H9 (cell line): Measurements from ENCODE around the gene DTX2. TPM values are rescaled to one million over a fixed set of nuclear protein-coding genes. Genes with fewer than 3 reads are reported as not detected.
"Not testable (repeated sequence)": the region's sequence is repeated elsewhere in the genome, so short reads cannot be mapped to it uniquely, and the experiment has no call there.

Experiments used
- DNase-seq: peaks from one replicate; pipeline ENCODE4 v3.0.0-alpha.2; 2017
- H2AFZ ChIP-seq: one replicate; pipeline ENCODE4 v1.6.1; 2013; ENCODE audit warnings: mild to moderate bottlenecking, low read length, control low read depth, moderate library complexity
- H2AK5ac ChIP-seq: 2 replicates; pipeline ENCODE4 v1.6.1; 2013; ENCODE audit warnings: low read length, control low read depth, mixed read lengths; ENCODE audit not compliant: insufficient read length
- H2BK120ac ChIP-seq: one replicate; pipeline ENCODE4 v1.6.1; 2013; ENCODE audit warnings: low read depth, mild to moderate bottlenecking, low read length, control low read depth, inconsistent platforms; ENCODE audit not compliant: poor library complexity, severe bottlenecking
- H2BK12ac ChIP-seq: 2 replicates; pipeline ENCODE4 v1.6.1; 2013; ENCODE audit warnings: low read length, control low read depth, mixed read lengths, low read depth; ENCODE audit not compliant: insufficient read length
- H2BK15ac ChIP-seq: 2 replicates; pipeline ENCODE4 v1.6.1; 2013; ENCODE audit warnings: low read depth, low read length, control low read depth
- H2BK20ac ChIP-seq: one replicate; pipeline ENCODE4 v1.6.1; 2013; ENCODE audit warnings: low read depth, mild to moderate bottlenecking, low read length, control low read depth, inconsistent platforms; ENCODE audit not compliant: poor library complexity, severe bottlenecking
- H2BK5ac ChIP-seq: 2 replicates; pipeline ENCODE4 v1.6.1; 2013; ENCODE audit warnings: low read length, control low read depth, mixed read lengths; ENCODE audit not compliant: insufficient read length
- H3K14ac ChIP-seq: 2 replicates; pipeline ENCODE4 v1.6.1; 2013; ENCODE audit warnings: low read length, control low read depth; ENCODE audit not compliant: insufficient read depth
- H3K18ac ChIP-seq: 2 replicates; pipeline ENCODE4 v1.6.1; 2013; ENCODE audit warnings: low read depth, mild to moderate bottlenecking, mixed read lengths, low read length, control low read depth; ENCODE audit not compliant: insufficient read length
- H3K23ac ChIP-seq: 2 replicates; pipeline ENCODE4 v1.6.1; 2013; ENCODE audit warnings: low read length, control low read depth, mixed read lengths, low read depth; ENCODE audit not compliant: insufficient read length
- H3K23me2 ChIP-seq: 2 replicates; pipeline ENCODE4 v1.6.1; 2013; ENCODE audit warnings: low read depth, mild to moderate bottlenecking, mixed read lengths, low read length, control low read depth; ENCODE audit not compliant: insufficient read length, poor library complexity, severe bottlenecking
- H3K27ac ChIP-seq: 2 replicates; pipeline ENCODE4 v1.5.1; 2013; ENCODE audit warnings: low read length, control low read depth, mixed read lengths, low read depth; ENCODE audit not compliant: insufficient read length
- H3K27me3 ChIP-seq: 2 replicates; pipeline ENCODE4 v1.6.1; 2013; ENCODE audit warnings: low read length, control low read depth, inconsistent platforms; ENCODE audit not compliant: insufficient read depth
- H3K4ac ChIP-seq: 2 replicates; pipeline ENCODE4 v1.6.1; 2013; ENCODE audit warnings: low read depth, mild to moderate bottlenecking, control low read depth, inconsistent platforms, low read length, moderate library complexity
- H3K4me1 ChIP-seq: 2 replicates; pipeline ENCODE4 v1.6.1; 2013; ENCODE audit warnings: low read length, control low read depth, inconsistent platforms; ENCODE audit not compliant: insufficient read depth
- H3K4me2 ChIP-seq: 2 replicates; pipeline ENCODE4 v1.6.1; 2013; ENCODE audit warnings: low read length, control low read depth, mixed read lengths; ENCODE audit not compliant: insufficient read length, insufficient read depth
- H3K56ac ChIP-seq: 2 replicates; pipeline ENCODE4 v1.6.1; 2013; ENCODE audit warnings: low read depth, mild to moderate bottlenecking, mixed read lengths, low read length, control low read depth; ENCODE audit not compliant: insufficient read length
- H3K79me1 ChIP-seq: 2 replicates; pipeline ENCODE4 v1.6.1; 2013; ENCODE audit warnings: low read depth, mild to moderate bottlenecking, moderate library complexity, low read length, control low read depth, inconsistent platforms; ENCODE audit not compliant: insufficient read depth, poor library complexity, severe bottlenecking
- H3K79me2 ChIP-seq: 2 replicates; pipeline ENCODE4 v1.6.1; 2013; ENCODE audit warnings: low read length, control low read depth, inconsistent platforms; ENCODE audit not compliant: insufficient read depth
- H3K9ac ChIP-seq: 2 replicates; pipeline ENCODE4 v1.6.1; 2013; ENCODE audit warnings: low read length, control low read depth, mixed read lengths; ENCODE audit not compliant: insufficient read length; ENCODE audit errors: extremely low read depth
- H3K9me3 ChIP-seq: one replicate; pipeline ENCODE4 v1.6.1; 2013; ENCODE audit warnings: low read depth, low read length, inconsistent platforms; ENCODE audit not compliant: control insufficient read depth
- H3T11ph ChIP-seq: one replicate; pipeline ENCODE4 v1.6.1; 2013; ENCODE audit warnings: mild to moderate bottlenecking, low read length, control low read depth, inconsistent platforms
- H4K20me1 ChIP-seq: one replicate; pipeline ENCODE4 v1.6.1; 2013; ENCODE audit not compliant: control insufficient read depth, insufficient read length, insufficient read depth
- H4K5ac ChIP-seq: 2 replicates; pipeline ENCODE4 v1.6.1; 2013; ENCODE audit warnings: low read depth, mild to moderate bottlenecking, mixed read lengths, low read length, control low read depth; ENCODE audit not compliant: insufficient read length
- H4K8ac ChIP-seq: replicated peaks from 2 replicates; pipeline ENCODE4 v1.6.1; 2013; ENCODE audit warnings: low read length, control low read depth, mixed read lengths, low read depth; ENCODE audit not compliant: insufficient read length
- H4K91ac ChIP-seq: 2 replicates; pipeline ENCODE4 v1.6.1; 2013; ENCODE audit warnings: low read depth, mild to moderate bottlenecking, moderate library complexity, mixed read lengths, low read length, control low read depth; ENCODE audit not compliant: insufficient read length
- H3K27ac Mint-ChIP-seq, 3 experiments: 2 replicates in 2 of 3; 3 replicates in 1 of 3; pipeline ENCODE4 v1.8.0; 2020 to 2021; ENCODE audit warnings: mixed read lengths in 3 of 3, mild to moderate bottlenecking in 1 of 3, moderate library complexity in 1 of 3
- H3K27me3 Mint-ChIP-seq: 2 replicates; pipeline ENCODE4 v1.8.0; 2021; ENCODE audit warnings: low read depth, mild to moderate bottlenecking, moderate library complexity, mixed read lengths
- H3K36me3 Mint-ChIP-seq, 3 experiments: 2 replicates in 2 of 3; 3 replicates in 1 of 3; pipeline ENCODE4 v1.8.0; 2020 to 2021; ENCODE audit warnings: low read depth in 3 of 3, mixed read lengths in 3 of 3; ENCODE audit not compliant: insufficient read depth in 1 of 3
- H3K4me1 Mint-ChIP-seq, 2 experiments: 2 replicates each; pipeline ENCODE4 v1.8.0; 2020; ENCODE audit warnings: mixed read lengths in 2 of 2
- H3K4me3 Mint-ChIP-seq, 2 experiments: 2 replicates in 1 of 2; 3 replicates in 1 of 2; pipeline ENCODE4 v1.8.0; 2020 to 2021; ENCODE audit warnings: mild to moderate bottlenecking in 2 of 2, mixed read lengths in 2 of 2, moderate library complexity in 1 of 2
- H3K9me3 Mint-ChIP-seq, 2 experiments: 2 replicates in 1 of 2; 3 replicates in 1 of 2; pipeline ENCODE4 v1.8.0; 2020; ENCODE audit warnings: mild to moderate bottlenecking in 2 of 2, mixed read lengths in 2 of 2, moderate library complexity in 1 of 2
- WGBS: extraction: QIAGEN DNeasy Blood & Tissue Kit; methylation state at CpG from one replicate; pipeline ENCODE4 v1.1.7; 2013; ENCODE audit warnings: missing lambda C conversion rate, low lambda C conversion rate, mixed read lengths; ENCODE audit not compliant: insufficient read length; ENCODE audit errors: extremely low coverage; 5-methylcytosine and 5-hydroxymethylcytosine counted together
- total RNA-seq: library from RNA; stranded (reverse); gene quantifications from 2 replicates; pipeline ENCODE4 v1.2.1, GENCODE V29; 2021

DTX2 gene
- total RNA-seq, 1 experiment from 2014 or later = 48.8 TPM

DNA sequence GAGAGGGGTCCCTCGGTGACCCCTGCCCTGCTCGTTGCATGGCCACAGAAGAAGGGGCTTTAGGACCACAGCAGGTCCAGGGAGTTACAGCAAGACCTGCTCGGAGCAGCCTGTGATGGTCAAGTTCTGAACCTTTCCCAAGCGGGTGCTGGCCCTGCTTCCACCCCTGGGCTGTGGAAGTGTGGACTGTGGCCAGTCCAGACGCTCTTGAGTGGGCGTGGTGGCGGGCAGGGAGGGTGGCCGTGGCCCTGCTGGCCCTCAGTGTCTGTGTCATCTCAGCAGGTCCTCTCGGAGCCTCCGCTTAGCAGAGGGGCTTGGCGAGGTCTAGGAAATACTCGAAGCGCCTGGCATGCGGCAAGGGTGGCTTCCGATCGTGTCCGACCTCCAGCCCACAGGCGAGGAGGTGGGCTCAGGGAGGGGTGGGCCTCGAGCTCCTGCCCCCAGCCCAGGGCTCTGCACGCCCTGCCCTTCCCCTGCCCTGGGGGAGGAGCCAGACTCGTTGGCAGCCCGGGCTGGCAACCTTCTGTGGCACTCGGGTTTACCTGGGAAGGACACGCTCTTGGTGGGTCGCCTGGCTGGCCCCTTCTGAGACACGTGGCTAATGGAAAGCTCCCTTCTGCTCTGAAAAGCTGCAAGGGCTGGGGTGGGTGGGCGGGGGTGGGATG is 36.5 kb downstream of the DTX2 start:
- H2AFZ ChIP-seq, H3K9me3 Mint-ChIP-seq, H3K27me3 Mint-ChIP-seq, H2AK5ac ChIP-seq, DNase-seq, H3K4me2 ChIP-seq, H3K23ac ChIP-seq, H4K5ac ChIP-seq, H3K27me3 ChIP-seq, H3K79me2 ChIP-seq, H3K9ac ChIP-seq, H4K20me1 ChIP-seq, H2BK5ac ChIP-seq, H3K27ac ChIP-seq, H2BK20ac ChIP-seq, H3T11ph ChIP-seq, H4K8ac ChIP-seq, H3K18ac ChIP-seq, H3K4me3 Mint-ChIP-seq, H3K4me1 Mint-ChIP-seq, H2BK15ac ChIP-seq, H2BK120ac ChIP-seq, H4K91ac ChIP-seq, H2BK12ac ChIP-seq, H3K56ac ChIP-seq, H3K9me3 ChIP-seq, H3K4me1 ChIP-seq, H3K14ac ChIP-seq, H3K79me1 ChIP-seq, H3K27ac Mint-ChIP-seq, H3K4ac ChIP-seq, H3K23me2 ChIP-seq: not testable (repeated sequence)
- peaks cover 0 to 13% (median 0%) of the 10 kb centered on the region in 3 experiments; a peak in 4 of 7 replicates for H3K36me3 Mint-ChIP-seq
- no CpG with 5 or more reads among the region's 27 CpGs for WGBS

GRCh38 chr7:76498583-76499200 is 37.2 kb downstream of the DTX2 start:
- not testable (repeated sequence) for H2BK120ac ChIP-seq, DNase-seq, H2AFZ ChIP-seq, H3K4me2 ChIP-seq, H3K14ac ChIP-seq, H3K27ac Mint-ChIP-seq, H3K9ac ChIP-seq, H2BK15ac ChIP-seq, H3K4me1 Mint-ChIP-seq, H3K56ac ChIP-seq, H3K4me3 Mint-ChIP-seq, H3K27me3 Mint-ChIP-seq, H3K4me1 ChIP-seq, H3K79me1 ChIP-seq, H4K5ac ChIP-seq, H2AK5ac ChIP-seq, H3K9me3 ChIP-seq, H3K23me2 ChIP-seq, H3K4ac ChIP-seq, H4K20me1 ChIP-seq, H4K91ac ChIP-seq, H2BK20ac ChIP-seq, H3K18ac ChIP-seq, H3T11ph ChIP-seq, H3K79me2 ChIP-seq, H3K9me3 Mint-ChIP-seq, H3K27me3 ChIP-seq, H4K8ac ChIP-seq, H2BK12ac ChIP-seq, H3K27ac ChIP-seq, H3K23ac ChIP-seq, H2BK5ac ChIP-seq
- WGBS = no CpG with 5 or more reads among the region's 10 CpGs
- H3K36me3 Mint-ChIP-seq = peaks cover 0 to 13% (median 0%) of the 10 kb centered on the region in 3 experiments; a peak in 4 of 7 replicates
